K562 (cell line): ENCODE measurements around the gene CERCAM. TPM values are rescaled to one million over a fixed set of nuclear protein-coding genes. Genes with fewer than 3 reads are reported as not detected.

Experiments
- ATAC-seq: fragments of 200-7000 bp; cut with Tn5 transposase; 3 replicates; pipeline ENCODE4 v1.9.1; 2020; ENCODE audit warnings: moderate library complexity
- BruUV-seq: library from RNA; stranded (reverse); fragments of 400-500 nt; replicated peaks from 2 replicates; lab custom pipeline; 2021; lab: Mats Ljungman, UMichigan
- CTCF ChIA-PET: fragments of 300-600 bp; formaldehyde crosslinking; extraction: SDS; loops from one replicate; lab custom pipeline; 2021; ENCODE audit warnings: low intra/inter-chr PET ratio; lab: Yijun Ruan, JAX
- POLR2A ChIA-PET: fragments of 300-600, 350-650 bp; sonication (Branson Sonifier 250); formaldehyde crosslinking; extraction: SDS; loops from one replicate; lab custom pipeline; 2021; ENCODE audit warnings: antibody characterized with exemption, inconsistent platforms; lab: Yijun Ruan, JAX
- DNase-seq, 4 experiments: peaks; one replicate each; pipeline versions ENCODE4 v3.0.0 to v3.0.0-alpha.2; 2011 to 2018; ENCODE audit warnings: low spot score in 3 of 4, mixed read lengths in 3 of 4; ENCODE audit errors: extremely low read depth in 1 of 4
- FAIRE-seq: peaks from 2 replicates; lab custom pipeline; 2011; peaks lifted over from hg19 to GRCh38; lab: Jason Lieb, UNC
- H2AFZ ChIP-seq: 2 replicates; pipeline ENCODE4 v1.6.0; 2011; ENCODE audit warnings: low read depth, low read length, control low read depth, inconsistent platforms
- H3K27ac ChIP-seq: fragments of 200-600 bp; 3 replicates; pipeline ENCODE4 v1.8.0; 2011; ENCODE audit warnings: low read depth, mild to moderate bottlenecking, control low read depth, inconsistent platforms, low read length, moderate library complexity, mixed read lengths; ENCODE audit errors: extremely low read depth
- H3K27me3 ChIP-seq, 2 experiments: fragments of 300-600 bp in 1 of 2; 2 replicates in 1 of 2; 3 replicates in 1 of 2; pipeline versions ENCODE4 v1.6.0 to v1.8.0; 2011; ENCODE audit warnings: inconsistent platforms in 2 of 2, low read length in 2 of 2, mild to moderate bottlenecking in 1 of 2, mixed read lengths in 1 of 2, moderate library complexity in 1 of 2; ENCODE audit not compliant: control insufficient read depth in 2 of 2, insufficient read depth in 2 of 2
- H3K36me3 ChIP-seq: fragments of 300-600 bp; 3 replicates; pipeline ENCODE4 v1.8.0; 2011; ENCODE audit warnings: mild to moderate bottlenecking, low read length, inconsistent platforms; ENCODE audit not compliant: control insufficient read depth, insufficient read depth
- H3K4me1 ChIP-seq, 2 experiments: fragments of 200-600 bp in 1 of 2; replicated peaks in 1 of 2; 2 replicates in 1 of 2; 3 replicates in 1 of 2; pipeline versions ENCODE4 v1.5.1 to v1.8.0; 2011; ENCODE audit warnings: inconsistent platforms in 2 of 2, low read length in 2 of 2, mild to moderate bottlenecking in 1 of 2, mixed read lengths in 1 of 2, moderate library complexity in 1 of 2; ENCODE audit not compliant: control insufficient read depth in 2 of 2, insufficient read depth in 2 of 2
- H3K4me2 ChIP-seq: 2 replicates; pipeline ENCODE4 v1.6.1; 2011; ENCODE audit warnings: low read length, control low read depth, inconsistent platforms, mixed read lengths; ENCODE audit not compliant: insufficient read depth
- H3K4me3 ChIP-seq: fragments of 200-600 bp; sonication (generic), shearing (Covaris generic); 2 replicates; pipeline ENCODE4 v1.5.1; 2016; ENCODE audit warnings: control low read depth, inconsistent platforms
- H3K79me2 ChIP-seq: fragments of 200-600 bp; 3 replicates; pipeline ENCODE4 v1.8.0; 2011; ENCODE audit warnings: low read length, inconsistent platforms; ENCODE audit not compliant: control insufficient read depth, insufficient read depth
- H3K9ac ChIP-seq, 2 experiments: 2 replicates each; pipeline versions ENCODE4 v1.6.0 to v1.6.1; 2011; ENCODE audit warnings: low read depth in 2 of 2, low read length in 2 of 2, control low read depth in 1 of 2, inconsistent platforms in 1 of 2, mild to moderate bottlenecking in 1 of 2, mixed read lengths in 1 of 2; ENCODE audit not compliant: insufficient read depth in 1 of 2
- H3K9me1 ChIP-seq: one replicate; pipeline ENCODE4 v1.6.0; 2011; ENCODE audit warnings: inconsistent platforms, mild to moderate bottlenecking, low read length, moderate library complexity; ENCODE audit not compliant: control insufficient read depth, insufficient read depth
- H3K9me3 ChIP-seq: replicated peaks from 2 replicates; pipeline ENCODE4 v1.5.1; 2011; ENCODE audit warnings: low read depth, low read length, inconsistent platforms; ENCODE audit not compliant: control insufficient read depth, insufficient read depth
- H4K20me1 ChIP-seq: replicated peaks from 2 replicates; pipeline ENCODE4 v1.6.1; 2011; ENCODE audit warnings: low read length, inconsistent platforms, mixed read lengths; ENCODE audit not compliant: control insufficient read depth, insufficient read depth
- ARID3B ChIP-seq: fragments of 250-450 bp; sonication (Bioruptor Pico); IDR thresholded peaks from 2 replicates; pipeline ENCODE4 v1.4.0; 2020; ENCODE audit warnings: borderline replicate concordance
- FOXP1 ChIP-seq: sonication (generic); formaldehyde crosslinking; IDR thresholded peaks from 2 replicates; pipeline ENCODE4 v1.8.0; 2022; ENCODE audit warnings: mild to moderate bottlenecking, missing genetic modification reagents
- KAT2B ChIP-seq: IDR thresholded peaks from one replicate; pipeline ENCODE4 v1.6.1; 2012; ENCODE audit warnings: low read depth, mild to moderate bottlenecking, control low read depth, inconsistent platforms, low read length, moderate library complexity
- MCM2 ChIP-seq: fragments of 450-650 bp; IDR thresholded peaks from 2 replicates; pipeline ENCODE4 v1.6.1; 2017; ENCODE audit warnings: low read depth, mild to moderate bottlenecking
- MNT ChIP-seq, 2 experiments: fragments of 450-650 bp; conservative IDR thresholded peaks; 2 replicates each; pipeline ENCODE4 v1.6.1; 2017; ENCODE audit warnings: mild to moderate bottlenecking in 2 of 2, moderate library complexity in 2 of 2
- MYNN ChIP-seq, 2 experiments: sonication (generic); formaldehyde crosslinking in 1 of 2; IDR thresholded peaks; 2 replicates each; pipeline versions ENCODE4 v1.5.0 to v1.6.1; 2016 to 2020; ENCODE audit warnings: antibody characterized with exemption in 1 of 2, missing genetic modification reagents in 1 of 2
- NCOA1 ChIP-seq: fragments of 450-650 bp; IDR thresholded peaks from 2 replicates; pipeline ENCODE4 v1.6.1; 2016; ENCODE audit warnings: low read depth
- NRF1 ChIP-seq, 2 experiments: fragments of 450-650 bp; IDR thresholded peaks in 1 of 2; conservative IDR thresholded peaks in 1 of 2; 2 replicates each; pipeline ENCODE4 v1.6.1; 2014; ENCODE audit warnings: mild to moderate bottlenecking in 2 of 2
- SAP30 ChIP-seq: fragments of 200-600 bp; sonication (generic); IDR thresholded peaks from 2 replicates; pipeline ENCODE4 v1.6.1; 2012; ENCODE audit warnings: borderline replicate concordance, low read depth, mild to moderate bottlenecking, moderate library complexity, low read length, control low read depth, inconsistent platforms; ENCODE audit not compliant: insufficient read depth, poor library complexity, severe bottlenecking
- XRCC5 ChIP-seq: fragments of 200-400 bp; formaldehyde crosslinking; IDR thresholded peaks from 2 replicates; pipeline ENCODE4 v1.6.1; 2017; ENCODE audit warnings: low read depth, mild to moderate bottlenecking, low read length
- ZC3H4 ChIP-seq: sonication (generic); formaldehyde crosslinking; IDR thresholded peaks from 2 replicates; pipeline ENCODE4 v1.9.0; 2021; ENCODE audit warnings: missing genetic modification reagents, borderline replicate concordance
- WGBS: fragments of 100-300 bp; shearing (Covaris generic); methylation state at CpG from one replicate; pipeline ENCODE4 v1.1.6; 2016; ENCODE audit warnings: low coverage, mixed read lengths; ENCODE audit not compliant: insufficient coverage; ENCODE audit errors: missing lambda C conversion rate; 5-methylcytosine and 5-hydroxymethylcytosine counted together
- in situ Hi-C: fragments of 300-500 bp; cut with MboI; formaldehyde crosslinking; loops from 4 replicates; pipeline ENCODE4 v1.15.0; 2018; ENCODE audit warnings: inconsistent platforms, mixed read lengths
- intact Hi-C: fragments of 100-400 bp; cut with micrococcal nuclease; formaldehyde crosslinking; loops from 2 replicates; pipeline ENCODE4 v1.14.2; 2022
- polyA plus RNA-seq, 8 experiments: library from polyadenylated mRNA; depleted of rRNA in 4 of 8; stranded (reverse) in 5 of 8; unstranded in 3 of 8; fragments of >200 nt; fragmentation: Nextera tagmentation in 2 of 8; fragmentation: Illumina TruSeq in 1 of 8; extraction: Ambion mirVana in 2 of 8; extraction: Trizol in 1 of 8; gene quantifications; 2 replicates each; pipeline versions ENCODE4 v1.2.1 to v1.2.3, GENCODE V29; 2011 to 2014; ENCODE audit warnings: inconsistent platforms in 1 of 8, missing spikeins in 1 of 8
- total RNA-seq, 7 experiments: library from RNA; depleted of rRNA in 6 of 7; stranded (reverse); fragments of >200 nt in 6 of 7; fragmentation: Illumina TruSeq in 2 of 7; extraction: Trizol in 2 of 7; gene quantifications; 2 replicates each; pipeline versions ENCODE4 v1.2.1 to v1.2.3, GENCODE V29; 2011 to 2021; ENCODE audit warnings: low replicate concordance in 1 of 7

The CERCAM gene
- total and polyA plus RNA-seq, 9 of the 15 experiments (the other 6 are each of a cell fraction or from before 2014, with no cell fraction given), result 0.75 to 24.0 (median 18.0) TPM

- H3K36me3 ChIP-seq, result peaks cover 92% of the 10 kb centered on the region
- intact Hi-C loops, result no loop called here
- no peaks in the 10 kb centered on the region for H4K20me1 ChIP-seq
- FAIRE-seq (no peak), DNase-seq (peak in 1 of 4 experiments; percentile 3), ATAC-seq (no peak)
- H3K4me2 ChIP-seq, result no peak overlapping the region
- no peaks in the 10 kb centered on the region for H3K9me1 ChIP-seq
- H3K79me2 ChIP-seq, result no peaks in the 10 kb centered on the region
- ChIA-PET POLR2A (interaction anchor here (0.5 to 3.2 kb wide), 5 partner anchors 11 to 402 kb away, joined by 3 to 9 read pairs (median 8); no protein-coding TSS in a partner anchor), CTCF (no interaction called here)
- no peak overlapping the region for H3K27ac ChIP-seq
- BruUV-seq, result TSS peak; percentile 44
- no peak overlapping the region for H3K9ac ChIP-seq
- H3K9me3 ChIP-seq, result no peaks in the 10 kb centered on the region
- H3K4me3 ChIP-seq, result no peak overlapping the region
- TF ChIP-seq MCM2, result no peak
- 94% methylated on average over 17 of the region's 17 CpGs for WGBS
- in situ Hi-C loops, result no loop called here
- no peaks in the 10 kb centered on the region for H3K27me3 ChIP-seq
- H3K4me1 ChIP-seq, result no peaks in the 10 kb centered on the region
- H2AFZ ChIP-seq, result no peak overlapping the region
These were observed 64.2 kb downstream of the CERCAM start for GRCh38 chr9:128484686-128485413.

DNA sequence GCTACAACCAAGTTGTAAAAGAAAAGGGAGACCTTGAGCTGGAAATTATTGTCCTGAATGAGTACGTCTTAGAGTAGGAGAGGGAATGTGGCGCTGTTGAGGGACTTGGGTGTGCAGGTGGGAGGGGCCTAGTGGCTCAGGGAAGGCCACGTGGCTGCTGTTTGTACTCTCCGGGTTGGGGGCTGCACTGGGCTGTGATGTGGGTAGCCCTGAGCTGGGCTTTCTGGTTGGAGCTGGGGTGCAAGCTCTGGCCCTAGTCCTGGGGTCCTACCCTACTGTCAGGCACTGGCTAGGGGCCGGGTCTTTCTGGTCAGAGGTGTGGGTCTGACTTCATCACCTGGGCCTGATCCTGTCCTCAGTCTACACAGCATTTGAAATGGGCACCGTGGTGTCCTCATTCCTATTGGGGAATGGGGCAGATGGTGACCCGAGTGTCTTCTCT is 64.8 kb downstream of the CERCAM start:
- Histone ChIP-seq H4K20me1 (no peaks in the 10 kb centered on the region), H3K27ac (no peak overlapping the region), H3K4me1 (no peaks in the 10 kb centered on the region), H3K79me2 (no peaks in the 10 kb centered on the region), H3K4me3 (no peak overlapping the region), H3K27me3 (no peaks in the 10 kb centered on the region), H3K4me2 (no peak overlapping the region), H3K9ac (no peak overlapping the region; a peak in 1 of 4 replicates), H3K9me1 (no peaks in the 10 kb centered on the region), H3K36me3 (peaks cover 90% of the 10 kb centered on the region), H2AFZ (no peak overlapping the region), H3K9me3 (no peaks in the 10 kb centered on the region)
- CTCF ChIA-PET, result no interaction called here
- 79% methylated on average over 7 of the region's 7 CpGs for WGBS
- DNase-seq (peak in 1 of 4 experiments; percentile 1), ATAC-seq (no peak), FAIRE-seq (no peak)
- in situ Hi-C loops, result no loop called here
- intact Hi-C loops, result no loop called here
- POLR2A ChIA-PET, result interaction anchor here (0.6 to 3.2 kb wide), 3 partner anchors 11 to 528 kb away, joined by 3 to 9 read pairs (median 5); no protein-coding TSS in a partner anchor
- BruUV-seq, result no TSS peak
- TF ChIP-seq ARID3B (CRISPR knock-in tag) (no peak), NCOA1 (no peak), NRF1 (conservative IDR thresholded peaks at IDR 0.05 in 1 of 2, IDR thresholded peaks at IDR 0.05 in 1 of 2) (no peak), MYNN (IDR thresholded peaks at IDR 0.05) (no peak), MYNN (CRISPR knock-in tag; IDR thresholded peaks at IDR 0.05) (no peak), KAT2B (no peak), FOXP1 (CRISPR knock-in tag) (no peak), ZC3H4 (no peak), XRCC5 (no peak), SAP30 (no peak), MNT (conservative IDR thresholded peaks at IDR 0.05) (no peak)
